Measurements from ENCODE around the gene TRIM33.

DNA sequence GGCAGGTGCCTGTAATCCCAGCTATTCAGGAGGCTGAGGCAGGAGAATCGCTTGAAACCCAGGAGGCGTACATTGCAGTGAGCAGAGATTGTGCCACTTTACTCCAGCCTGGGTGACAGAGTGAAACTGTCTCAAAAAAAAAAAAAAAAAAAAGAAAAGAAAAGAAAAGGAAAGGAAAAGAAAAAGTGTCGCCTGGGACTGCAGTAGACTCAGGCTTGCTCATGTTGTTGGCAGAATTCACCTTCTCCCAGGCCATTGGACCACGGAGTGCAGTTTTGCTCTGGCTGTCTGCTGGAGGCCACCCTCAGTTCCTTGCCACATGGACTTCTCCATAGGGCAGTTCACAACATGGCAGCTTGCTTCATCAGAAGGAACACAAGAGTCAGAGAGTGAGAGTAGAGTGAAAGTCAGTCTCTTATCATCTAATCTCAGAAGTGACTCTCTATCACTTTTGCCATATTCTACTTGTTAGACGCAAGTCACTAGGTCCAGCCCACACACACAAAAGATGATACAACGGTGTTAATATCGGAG, 41.2 kb upstream of the TRIM33 start:
- TF ChIP-seq CTCF (IDR thresholded peaks at IDR 0.05) (no peak), POLR2A (IDR thresholded peaks at IDR 0.05) (no peak)

All from adrenal gland (tissue), 5 donors.